HepG2 (cell line): ENCODE data around the gene PTF1A. TPM values are rescaled to one million over a fixed set of nuclear protein-coding genes. Genes with fewer than 3 reads are reported as not detected.

Experiments
- DZIP1 ChIP-seq: sonication (generic); formaldehyde crosslinking; IDR thresholded peaks from 2 replicates; pipeline ENCODE4 v1.5.0; 2020; ENCODE audit warnings: mild to moderate bottlenecking, missing genetic modification reagents
- GATAD2A ChIP-seq: IDR thresholded peaks from 2 replicates; pipeline ENCODE4 v1.6.1; 2016
- GMEB1 ChIP-seq: sonication (generic); formaldehyde crosslinking; IDR thresholded peaks from 2 replicates; pipeline ENCODE4 v1.5.1; 2020; ENCODE audit warnings: missing genetic modification reagents, mild to moderate bottlenecking, borderline replicate concordance
- SSRP1 ChIP-seq: IDR thresholded peaks from 2 replicates; pipeline ENCODE4 v1.6.1; 2016; ENCODE audit warnings: control low read depth
- ZBTB40 ChIP-seq, 2 experiments: fragments of 450-650 bp in 1 of 2; sonication (generic) in 1 of 2; formaldehyde crosslinking in 1 of 2; IDR thresholded peaks; 2 replicates each; pipeline versions ENCODE4 v1.6.1 to v1.8.0; 2016 to 2022; ENCODE audit warnings: antibody characterized with exemption in 1 of 2, mild to moderate bottlenecking in 1 of 2, missing genetic modification reagents in 1 of 2
- polyA plus RNA-seq, 8 experiments: library from polyadenylated mRNA; depleted of rRNA in 3 of 8; stranded (reverse) in 7 of 8; unstranded in 1 of 8; fragments of >200 nt; fragmentation: Illumina TruSeq in 4 of 8; extraction: Trizol in 4 of 8; gene quantifications; 2 replicates each; pipeline versions ENCODE4 v1.2.1 to v1.2.3, GENCODE V29; 2011 to 2016; ENCODE audit warnings: low read depth in 4 of 8, missing spikeins in 1 of 8, mixed read lengths in 1 of 8; ENCODE audit not compliant: insufficient read depth in 1 of 8
- total RNA-seq, 5 experiments: library from RNA; depleted of rRNA; stranded (reverse); fragments of >200 nt; fragmentation: Illumina TruSeq; extraction: Trizol; gene quantifications; 2 replicates each; pipeline ENCODE4 v1.2.3, GENCODE V29; 2016; ENCODE audit warnings: low read depth in 1 of 5

The PTF1A gene
- total and polyA plus RNA-seq, 2 of the 13 experiments (the other 11 are each of a cell fraction or from before 2014, with no cell fraction given): not detected

GRCh38 chr10:23171232-23171876 is 20.8 kb upstream of the PTF1A start (continued):
- TF ChIP-seq ZBTB40 (IDR thresholded peaks at IDR 0.05): no peak
- TF ChIP-seq ZBTB40 (CRISPR knock-in tag; IDR thresholded peaks at IDR 0.05): peak; percentile 65
- TF ChIP-seq GATAD2A (CRISPR knock-in tag): no peak
- TF ChIP-seq DZIP1 (CRISPR knock-in tag): no peak
- no peak for TF ChIP-seq GMEB1 (CRISPR knock-in tag)
- no peak for TF ChIP-seq SSRP1
